Cardiac fibroblast (primary cell): ENCODE results near the gene FAM20C.

ENCODE experiments used
- DNase-seq, 2 donors: peaks; one replicate each; pipeline versions ENCODE4 v3.0.0 to v3.0.0-alpha.2; 2010; ENCODE audit warnings: low read depth in 2 of 2
- H3K4me3 ChIP-seq, 2 donors: replicated peaks in 1 of 2; 1 replicate in 1 of 2; 2 replicates in 1 of 2; pipeline ENCODE4 v1.5.1; 2011; ENCODE audit warnings: low read depth in 2 of 2, low read length in 2 of 2, mild to moderate bottlenecking in 2 of 2, moderate library complexity in 1 of 2
- CTCF ChIP-seq: IDR thresholded peaks from one replicate; pipeline ENCODE4 v1.5.1; 2011; ENCODE audit warnings: low read depth, mild to moderate bottlenecking, low read length, inconsistent platforms

The FAM20C gene

DNA sequence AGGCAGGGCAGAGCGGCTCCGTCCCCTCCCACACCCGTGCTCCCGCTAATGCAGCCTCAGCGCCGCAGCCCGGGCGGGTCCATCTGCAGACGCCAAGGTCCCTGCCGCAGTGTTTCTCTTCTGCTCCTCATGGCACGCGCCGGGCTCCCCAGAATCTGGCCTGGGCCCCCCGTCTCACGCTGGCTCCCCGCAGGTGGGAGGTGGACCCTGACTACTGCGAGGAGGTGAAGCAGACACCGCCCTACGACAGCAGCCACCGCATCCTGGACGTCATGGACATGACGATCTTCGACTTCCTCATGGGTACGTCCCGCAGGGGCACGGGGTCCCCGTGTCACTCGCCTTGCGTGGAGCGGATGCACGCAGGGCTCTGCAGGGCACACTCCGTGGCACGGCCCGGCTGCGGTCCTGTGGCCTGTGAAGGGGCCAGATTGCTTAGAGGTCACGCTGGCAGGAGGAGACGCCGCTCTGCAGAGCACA, 64.1 kb downstream of the FAM20C start:
- no peak for TF ChIP-seq CTCF
- H3K4me3 ChIP-seq = no peak overlapping the region
- no peak for DNase-seq

DNA sequence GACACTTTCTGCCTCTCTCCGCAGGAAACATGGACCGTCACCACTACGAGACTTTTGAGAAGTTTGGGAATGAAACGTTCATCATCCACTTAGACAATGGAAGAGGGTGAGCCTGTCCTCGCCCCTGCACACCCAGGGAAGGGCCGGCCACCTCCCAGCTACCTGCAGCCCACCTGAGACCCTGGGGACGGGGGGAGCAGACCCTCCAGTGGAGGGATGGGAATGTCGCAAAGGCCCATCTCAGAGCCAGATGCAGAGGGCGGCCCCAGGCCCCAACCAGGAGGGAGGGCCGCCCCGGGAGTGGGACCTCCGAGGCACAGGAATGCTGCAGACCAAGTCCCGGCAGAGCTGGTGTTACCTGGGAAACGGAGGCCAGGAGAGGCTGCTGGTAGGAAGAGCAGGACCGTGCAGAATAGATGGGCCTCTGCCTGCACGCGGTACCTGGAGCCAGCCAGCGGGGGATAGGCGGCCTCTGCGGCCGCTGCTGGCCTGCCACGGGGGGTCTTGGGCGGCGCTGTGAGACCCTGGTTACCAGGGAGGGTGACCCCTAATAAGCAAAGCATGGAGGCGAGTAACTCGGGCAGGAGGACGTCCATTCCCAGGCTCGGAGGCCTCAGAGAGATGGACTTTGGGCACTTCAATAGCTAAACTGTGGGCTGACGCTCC, 64.7 kb downstream of the FAM20C start:
- no peak for DNase-seq
- no peak for TF ChIP-seq CTCF
- no peak overlapping the region for H3K4me3 ChIP-seq

DNA sequence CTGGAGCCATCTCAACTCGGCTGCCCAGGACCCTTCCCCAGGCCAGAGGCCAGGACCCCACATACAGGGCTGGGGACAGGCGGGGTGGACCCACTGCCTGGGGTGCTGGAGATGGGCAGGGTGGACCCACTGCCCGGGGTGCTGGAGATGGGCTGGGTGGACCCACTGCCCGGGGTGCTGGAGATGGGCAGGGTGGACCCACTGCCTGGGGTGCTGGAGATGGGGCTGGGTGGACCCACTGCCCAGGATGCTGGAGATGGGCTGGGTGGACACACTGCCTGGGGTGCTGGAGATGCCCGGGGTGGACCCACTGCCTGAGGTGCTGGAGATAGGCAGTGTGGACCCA, 65.2 kb downstream of the FAM20C start:
- no peak for TF ChIP-seq CTCF

DNA sequence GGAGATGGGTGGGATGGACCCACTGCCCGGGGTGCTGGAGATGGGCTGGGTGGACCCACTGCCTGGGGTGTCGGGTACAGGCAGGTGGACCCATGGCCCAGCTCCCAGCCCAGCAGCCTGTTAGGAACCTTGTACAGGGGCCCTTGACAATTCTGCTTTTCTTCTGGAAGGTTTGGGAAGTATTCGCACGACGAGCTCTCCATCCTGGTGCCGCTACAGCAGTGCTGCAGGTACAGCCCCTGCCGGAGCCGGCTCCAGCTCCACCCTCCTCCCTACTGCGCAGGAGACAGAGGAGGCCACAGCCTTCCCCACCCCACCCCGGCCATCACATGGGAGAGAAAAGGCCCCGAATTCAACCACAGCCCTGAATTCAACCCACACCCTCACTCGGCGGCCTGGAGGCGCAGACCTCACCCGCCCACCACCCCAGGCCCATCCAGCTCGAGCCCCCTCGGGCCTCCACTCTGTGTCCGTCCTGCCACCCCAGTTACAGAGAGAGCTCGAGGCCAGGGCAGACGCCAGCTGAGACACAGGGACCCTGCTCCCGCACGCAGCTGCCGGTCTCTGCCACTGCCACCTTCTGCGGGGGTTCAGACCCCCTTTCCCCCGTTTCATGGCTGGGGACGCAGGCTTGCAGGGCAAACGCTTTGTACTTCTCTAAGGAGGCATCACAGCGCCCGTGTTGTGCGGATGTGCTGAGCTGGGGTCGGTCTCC, 66.3 kb downstream of the FAM20C start:
- H3K4me3 ChIP-seq = no peak overlapping the region
- DNase-seq = no peak
- TF ChIP-seq CTCF = no peak

More for the DNA sequence above, 65.2 kb downstream of the FAM20C start:
- DNase-seq = no peak
- no peak overlapping the region for H3K4me3 ChIP-seq

GRCh38 chr7:259191-259505, 66.8 kb downstream of the FAM20C start:
- no peak for DNase-seq
- H3K4me3 ChIP-seq = no peak overlapping the region
- TF ChIP-seq CTCF = no peak

DNA sequence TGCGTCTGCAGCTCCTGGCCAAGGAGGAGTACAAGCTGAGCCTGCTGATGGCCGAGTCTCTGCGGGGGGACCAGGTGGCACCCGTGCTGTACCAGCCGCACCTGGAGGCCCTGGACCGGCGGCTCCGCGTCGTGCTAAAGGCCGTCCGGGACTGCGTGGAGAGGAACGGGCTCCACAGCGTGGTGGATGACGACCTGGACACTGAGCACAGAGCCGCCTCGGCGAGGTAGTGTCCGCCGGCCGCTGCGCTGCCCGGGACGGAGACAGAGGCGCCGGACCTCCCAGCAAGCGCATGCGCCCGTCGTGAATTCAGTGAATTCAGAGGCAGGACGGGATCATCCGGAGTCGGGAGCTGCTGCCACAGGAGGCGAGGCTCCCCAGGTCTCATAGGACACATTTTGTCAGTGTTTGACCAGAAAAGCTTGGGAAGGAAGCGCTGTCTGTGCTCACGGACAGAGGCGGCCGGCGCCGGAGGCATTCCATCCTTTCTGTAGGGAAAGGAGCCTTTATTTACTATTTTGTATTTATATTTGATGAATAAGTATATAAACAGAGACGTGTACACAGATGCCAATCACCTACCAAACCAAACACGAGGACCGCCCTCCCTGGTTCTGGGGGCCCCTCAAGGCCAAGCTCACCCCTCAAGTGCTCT, 67.5 kb downstream of the FAM20C start:
- no peak overlapping the region for H3K4me3 ChIP-seq
- no peak for TF ChIP-seq CTCF
- DNase-seq = no peak
